ENCODE results near the gene DQX1.
A peak's percentile ranks its signal among the peaks of the same experiment; 100 is the strongest.
"Not testable (repeated sequence)": the region's sequence is repeated elsewhere in the genome, so short reads cannot be mapped to it uniquely, and the experiment has no call there.

Gene DQX1

GRCh38 chr2:74491648-74492544 is 34.1 kb downstream of the DQX1 start:
- no peak for DNase-seq (ENCODE audit: low read depth)

DNA sequence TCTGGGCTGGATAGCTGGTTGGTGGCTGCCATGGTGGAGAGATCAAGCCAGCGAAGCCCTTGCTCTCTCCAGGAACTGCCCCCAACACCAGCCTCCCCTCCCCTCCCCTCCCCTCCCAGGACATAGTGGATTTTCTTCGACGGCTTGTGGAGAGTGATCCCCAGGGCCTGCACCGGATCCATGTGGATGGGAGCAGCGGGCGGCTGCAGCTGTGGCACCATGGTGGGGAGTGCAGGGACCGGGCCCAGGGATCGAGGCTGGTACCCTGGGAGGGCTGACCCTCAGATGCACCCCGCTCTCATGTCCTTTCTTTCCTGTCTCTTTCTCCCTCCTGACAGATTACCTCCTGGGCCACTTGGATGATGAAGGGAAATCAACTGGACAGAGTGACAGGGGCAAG is 36.1 kb downstream of the DQX1 start:
- no peak for DNase-seq (ENCODE audit: low read depth)

DNA sequence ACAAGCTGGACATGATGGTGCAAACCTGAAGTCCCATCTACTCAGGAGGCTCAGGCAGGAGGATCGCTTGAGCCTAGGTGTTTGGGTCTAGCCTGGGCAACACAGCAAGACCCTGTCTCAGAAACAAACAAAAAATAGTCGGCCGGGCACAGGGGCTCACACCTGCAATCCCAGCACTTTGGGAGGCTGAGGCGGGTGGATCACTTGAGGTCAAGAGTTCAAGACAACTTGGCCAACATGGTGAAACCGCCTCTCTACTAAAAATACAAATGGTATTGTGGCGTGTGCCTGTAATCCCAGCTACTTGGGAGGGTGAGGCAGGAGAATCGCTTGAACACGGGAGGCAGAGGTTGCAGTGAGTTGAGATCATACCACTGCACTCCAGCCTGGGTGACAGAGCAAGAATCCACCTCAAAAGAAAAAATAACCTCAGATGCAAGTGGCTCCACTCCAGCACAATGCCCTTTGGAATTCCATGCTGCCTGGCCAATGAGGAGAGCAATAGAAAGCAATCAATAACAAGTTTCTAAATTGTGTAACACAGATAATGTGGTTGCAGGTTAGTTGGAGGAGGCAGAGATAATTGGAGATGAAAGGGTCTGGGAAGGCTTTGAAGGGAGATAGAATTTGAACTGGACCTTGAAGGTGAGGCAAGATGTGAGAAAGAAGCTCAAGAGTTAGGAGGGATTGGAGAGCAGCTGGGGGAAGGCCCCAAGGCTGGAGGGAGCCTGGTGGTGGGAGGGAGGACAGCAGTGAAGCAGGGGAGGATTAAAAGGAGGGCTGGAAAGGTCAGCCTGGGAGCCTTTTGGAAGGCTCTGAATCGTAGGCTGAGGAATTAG is 37.2 kb downstream of the DQX1 start:
- DNase-seq (ENCODE audit: low read depth) = no peak

DNA sequence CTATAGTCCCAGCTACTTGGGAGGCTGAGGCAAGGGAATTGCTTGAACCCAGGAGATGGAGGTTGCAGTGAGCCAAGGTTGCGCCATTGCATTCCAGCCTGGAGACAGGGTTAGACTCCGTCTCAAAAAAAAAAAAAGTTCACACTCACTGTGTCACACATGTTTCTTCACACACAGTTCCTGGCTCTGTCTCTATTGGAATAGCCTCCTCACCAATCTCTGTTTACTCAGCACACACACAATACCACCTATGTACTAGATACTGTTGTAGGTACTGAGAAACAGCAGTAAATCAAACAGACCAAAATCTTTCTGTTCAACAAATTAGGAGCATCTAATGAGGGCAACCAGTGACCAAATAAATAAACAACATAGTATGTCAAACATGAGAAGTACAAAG is 39.9 kb downstream of the DQX1 start:
- no peak for DNase-seq (ENCODE audit: low read depth)

- DNase-seq (ENCODE audit: low read depth) = not testable (repeated sequence)
Observed at GRCh38 chr2:74483675-74484164, 42.3 kb downstream of the DQX1 start.

GRCh38 chr2:74482801-74483674 is 43.0 kb downstream of the DQX1 start, which contains the start of the genes CCDC142 and TTC31:
Gene CCDC142 (minus strand): TSS chr2:74482998. CDS start chr2:74482837, 161 bp downstream.
Gene TTC31 (plus strand): TSS chr2:74483081. CDS start chr2:74483096, 15 bp downstream.
- DNase-seq (ENCODE audit: low read depth) = peak; percentile 86

DNA sequence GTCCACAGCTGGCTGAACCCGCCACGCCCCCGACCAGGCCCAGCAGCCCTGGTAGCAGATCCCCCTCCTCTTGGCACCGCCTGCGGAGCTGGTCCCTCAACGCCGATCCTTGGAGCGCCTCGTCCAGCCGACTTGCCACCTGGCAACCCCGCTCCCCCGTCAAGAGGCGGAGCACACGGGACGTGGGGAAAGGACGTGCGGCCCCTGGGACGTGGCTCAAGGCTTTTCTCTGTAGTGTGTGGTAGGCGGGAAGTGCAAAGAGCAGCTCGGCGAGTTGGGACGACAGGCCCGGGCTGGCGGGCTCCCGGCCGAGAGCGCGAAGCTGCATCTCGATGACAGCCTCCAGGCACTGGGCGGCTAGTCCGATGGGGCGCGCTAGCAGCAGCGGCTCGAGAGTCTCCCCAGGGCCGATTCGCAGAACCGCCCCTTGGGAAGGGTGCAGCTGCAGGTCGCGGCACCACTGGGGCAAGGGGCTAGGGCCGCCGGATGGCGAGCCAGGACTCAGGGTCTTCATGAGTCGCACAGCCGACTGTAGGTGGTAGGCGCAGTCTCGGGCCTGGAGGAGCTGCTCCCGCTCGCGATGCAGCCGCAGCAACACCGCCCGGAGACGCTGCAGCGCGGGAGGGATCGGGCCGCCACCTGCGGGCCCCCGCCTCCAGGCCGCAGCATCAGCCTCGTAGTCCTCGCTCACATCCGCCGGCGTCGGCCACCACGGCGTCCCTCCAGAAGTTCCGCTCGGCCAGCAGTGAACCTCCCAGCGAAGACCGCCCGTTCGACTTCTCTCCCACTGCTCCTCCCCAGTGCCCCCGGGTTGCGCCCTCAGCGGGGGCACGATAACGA is 43.9 kb downstream of the DQX1 start:
- DNase-seq (ENCODE audit: low read depth) = peak; percentile 44

- DNase-seq (ENCODE audit: low read depth) = no peak
Observed at GRCh38 chr2:74481431-74481830, 44.6 kb downstream of the DQX1 start.

GRCh38 chr2:74474899-74475298 is 51.1 kb downstream of the DQX1 start:
- no peak for DNase-seq (ENCODE audit: low read depth)

GRCh38 chr2:74474481-74474880 is 51.5 kb downstream of the DQX1 start:
- DNase-seq (ENCODE audit: low read depth) = no peak

- DNase-seq (ENCODE audit: low read depth) = no peak
Observed at GRCh38 chr2:74472945-74473258, 53.1 kb downstream of the DQX1 start.

DNA sequence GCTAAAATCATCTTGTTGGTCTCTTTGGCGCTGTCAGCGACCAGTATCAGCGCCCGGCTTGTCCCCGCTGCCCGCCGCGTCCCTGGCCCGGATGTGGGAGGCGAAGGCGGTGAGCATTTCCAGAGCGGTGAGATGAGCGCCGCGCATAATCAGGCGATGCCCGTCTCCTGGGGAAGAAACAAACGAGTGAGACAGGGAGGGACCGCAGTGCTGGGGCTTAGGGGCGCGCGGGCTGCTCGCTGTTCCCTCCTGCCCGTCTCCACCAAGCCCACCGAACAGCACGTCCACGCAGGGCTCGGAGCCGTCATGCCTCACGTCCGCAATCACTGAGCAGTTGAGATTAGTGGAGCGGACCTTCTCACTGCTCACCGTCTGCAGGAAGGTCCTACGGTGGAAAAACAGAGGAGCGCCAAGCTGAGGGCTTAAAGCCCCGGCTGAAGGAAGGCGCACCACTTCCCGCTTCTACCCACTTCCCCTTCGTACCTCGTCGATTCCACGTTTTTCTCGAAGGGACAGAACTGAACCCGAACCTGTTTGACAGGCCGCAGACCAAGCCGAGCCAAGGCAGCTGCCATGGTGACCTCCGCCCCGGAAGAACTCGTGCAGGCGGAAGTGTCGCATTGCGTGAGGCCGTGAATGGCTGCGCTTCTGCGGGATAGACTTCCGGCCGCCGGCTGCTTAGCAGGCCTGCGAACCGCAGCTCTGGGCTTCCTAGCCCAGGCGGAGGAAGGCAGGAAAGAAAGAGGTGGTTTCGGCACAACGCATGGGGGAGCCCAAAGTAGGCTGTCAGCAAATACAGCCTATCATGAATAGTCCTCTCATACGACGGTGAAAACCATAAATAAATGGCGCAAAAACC is 53.7 kb downstream of the DQX1 start, which contains the start of gene MRPL53:
TSS of gene MRPL53 (minus strand) at position 595 of the 859 bp plus-strand sequence. CDS start at position 575, 20 bp downstream.
- peak; percentile 94 for DNase-seq (ENCODE audit: low read depth)

DNA sequence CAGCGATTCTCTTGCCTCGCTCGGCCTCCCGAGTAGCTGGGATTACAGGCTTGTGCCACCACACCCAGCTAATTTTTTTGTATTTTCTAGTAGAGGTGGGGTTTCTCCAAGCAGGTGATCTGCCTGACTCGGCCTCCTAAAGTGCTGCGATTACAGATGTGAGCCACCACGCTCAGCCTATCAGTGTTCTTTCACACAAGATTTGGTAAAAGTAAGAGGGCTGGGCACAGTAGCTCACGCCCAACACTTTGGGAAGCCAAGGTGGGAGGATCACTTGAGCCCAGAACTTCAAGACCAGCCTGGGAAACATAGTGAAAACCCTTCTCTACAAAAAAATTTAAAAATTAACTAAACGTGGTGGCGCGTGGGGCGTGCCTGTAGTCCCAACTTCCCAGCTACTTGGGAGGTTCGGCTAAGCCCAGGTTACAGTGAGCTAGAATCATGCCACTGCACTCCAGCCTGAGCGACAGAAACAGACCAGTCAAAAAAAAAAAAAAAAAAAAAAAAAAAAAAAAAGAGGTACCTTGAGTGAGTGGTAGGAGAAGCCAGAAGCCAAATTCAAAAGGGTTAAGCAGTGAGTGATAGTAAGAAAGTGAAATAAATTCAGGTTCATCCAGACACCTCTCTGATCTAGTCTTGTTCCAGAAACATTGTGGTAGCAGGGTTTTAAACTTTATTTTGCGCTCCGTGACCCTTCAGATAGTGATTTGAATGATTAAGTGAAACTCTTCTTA is 54.5 kb downstream of the DQX1 start:
- DNase-seq (ENCODE audit: low read depth) = no peak

DNA sequence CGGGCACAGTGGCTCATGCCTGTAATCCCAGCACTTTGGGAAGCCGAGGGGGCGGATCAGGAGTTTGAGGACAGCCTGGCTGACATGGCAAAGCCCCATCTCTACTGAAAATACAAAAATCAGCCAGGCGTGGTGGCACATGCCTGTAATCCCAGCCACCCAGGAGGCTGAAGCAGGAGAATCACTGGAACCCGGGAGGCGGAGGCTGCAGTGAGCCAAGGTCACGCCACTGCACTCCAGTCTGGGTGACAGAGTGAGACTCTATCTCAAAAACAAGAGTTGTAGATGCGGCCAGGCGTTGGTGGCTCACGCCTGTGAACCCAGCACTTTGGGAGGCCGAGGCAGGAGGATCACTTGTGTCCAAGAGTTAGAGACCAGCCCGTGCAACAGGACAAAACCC is 55.3 kb downstream of the DQX1 start:
- not testable (repeated sequence) for DNase-seq (ENCODE audit: low read depth)
